SW480 (cell line): ENCODE results near the gene PACSIN2.

Experiments
- DNase-seq: peaks from one replicate; pipeline ENCODE4 v3.0.0-alpha.2; 2016; ENCODE audit warnings: low spot score

PACSIN2 gene

DNA sequence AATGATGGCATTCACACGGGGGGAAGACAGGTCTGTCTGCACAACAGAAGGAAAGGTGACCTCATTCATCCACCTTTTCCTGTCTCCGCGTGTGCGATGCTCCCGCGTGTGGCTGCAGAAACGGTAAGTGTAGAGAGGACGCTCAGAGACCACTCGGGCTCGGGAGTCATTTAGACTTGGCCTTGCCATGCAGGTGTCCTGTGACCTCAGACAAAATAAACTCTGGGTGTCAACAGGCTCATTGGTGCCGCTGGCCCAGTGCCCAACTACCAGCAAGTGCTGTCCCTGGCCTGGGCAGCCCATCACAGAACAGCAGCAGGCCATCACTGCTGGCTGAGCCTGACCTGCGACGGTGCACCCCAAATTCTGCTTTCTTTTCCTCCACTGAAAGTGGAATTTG is 109.7 kb downstream of the PACSIN2 start:
- DNase-seq = no peak

DNA sequence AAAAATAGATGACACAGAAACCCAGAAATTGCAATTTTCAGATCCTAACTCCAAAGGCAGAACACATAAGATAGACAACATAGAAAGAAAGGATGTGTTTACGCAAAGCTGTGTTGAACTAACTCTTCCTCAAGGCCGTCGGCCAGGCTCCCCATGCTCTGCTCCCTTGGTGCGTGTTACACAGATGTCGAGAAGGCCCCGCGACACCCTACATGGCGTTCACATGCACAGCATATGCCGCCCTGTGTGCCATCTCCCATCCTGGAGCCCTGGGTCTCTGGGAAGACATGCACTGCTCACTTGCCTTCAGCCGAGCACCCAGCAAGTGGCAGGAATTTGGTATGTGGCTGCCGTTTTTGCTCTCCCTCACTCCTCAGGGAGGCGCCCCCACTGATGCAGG is 110.9 kb downstream of the PACSIN2 start:
- no peak for DNase-seq

DNA sequence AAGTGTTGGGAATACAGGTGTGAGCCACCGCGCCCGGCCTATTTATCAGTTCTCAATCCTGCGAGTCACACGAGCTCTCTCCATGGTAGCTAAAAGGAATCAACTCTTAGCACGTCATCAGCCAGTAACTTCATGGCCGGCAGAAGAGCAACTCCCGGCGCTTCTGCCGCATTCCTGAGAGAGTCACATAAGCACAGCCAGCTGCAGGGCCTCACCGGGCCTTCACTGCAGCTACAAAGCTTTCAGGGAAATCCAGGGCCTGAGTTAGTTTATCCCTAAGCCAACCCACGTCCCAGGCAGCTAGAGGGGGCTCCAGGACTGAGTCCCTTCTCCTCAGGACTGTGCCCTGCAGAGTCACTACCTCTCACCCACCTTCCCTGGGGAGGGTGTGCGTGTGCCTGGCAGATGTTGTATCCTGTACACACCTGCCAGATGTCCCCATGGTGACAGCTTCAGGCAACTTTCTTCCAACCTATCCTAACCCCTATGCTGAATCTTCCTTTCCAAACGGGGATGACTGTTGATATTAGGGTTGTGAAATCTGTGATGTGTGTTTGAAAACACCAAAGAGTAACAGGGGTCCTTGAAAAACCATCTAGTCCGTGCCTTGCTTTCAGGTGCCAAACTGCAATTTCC is 112.0 kb downstream of the PACSIN2 start:
- DNase-seq = no peak

DNA sequence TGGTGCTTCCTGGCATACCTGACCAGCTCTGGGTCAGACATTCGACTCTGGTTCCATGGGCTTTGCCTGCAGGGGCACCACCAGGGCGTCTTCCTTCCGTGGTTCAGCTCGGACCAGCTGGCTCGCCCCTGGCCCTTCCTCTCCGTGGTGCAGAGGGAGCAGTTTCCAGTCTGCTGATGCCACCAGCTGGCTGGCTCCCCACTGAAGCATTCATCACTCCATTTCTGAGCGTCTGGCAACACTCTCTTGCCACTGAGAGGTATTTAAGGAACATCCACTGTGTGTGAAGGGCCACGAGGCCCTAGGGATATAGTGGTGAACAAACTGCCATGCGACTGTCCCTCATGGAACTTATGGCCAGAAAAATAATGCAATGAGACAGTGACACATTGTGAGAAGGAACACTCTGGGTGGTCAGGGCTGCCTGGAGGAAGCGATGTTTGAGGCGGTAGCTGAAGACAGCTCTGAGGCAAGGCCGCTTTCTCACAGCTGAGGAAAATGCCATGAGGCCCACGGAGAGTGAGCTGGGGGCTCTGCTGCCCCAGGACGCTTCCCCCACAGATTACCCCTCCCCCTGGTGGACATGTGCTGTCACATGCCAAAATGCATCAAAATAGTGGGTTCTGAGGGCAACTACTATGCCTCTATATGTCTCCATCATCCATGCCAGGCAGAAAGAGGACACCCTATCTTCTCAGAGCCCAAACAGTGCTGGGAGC is 113.0 kb downstream of the PACSIN2 start:
- DNase-seq = no peak

DNA sequence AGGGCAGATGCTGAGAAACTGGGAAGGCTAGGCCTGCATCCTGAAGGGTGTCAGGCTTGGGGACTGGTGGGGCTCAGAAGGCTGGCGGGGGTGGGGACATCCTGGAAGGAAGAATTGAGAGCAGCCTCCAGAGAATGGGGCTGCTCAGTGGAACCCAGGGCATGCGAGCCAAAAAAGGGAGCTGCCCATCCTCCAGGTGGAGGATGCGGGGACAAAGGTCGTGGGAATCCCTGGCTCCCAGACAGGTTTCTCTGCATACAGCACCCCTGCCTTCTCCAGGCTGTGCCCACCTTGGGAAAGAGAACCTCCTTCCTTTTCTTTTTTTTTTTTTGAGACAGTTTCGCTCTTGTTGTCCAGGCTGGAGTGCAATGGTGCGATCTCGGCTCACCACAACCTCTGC is 117.0 kb downstream of the PACSIN2 start:
- no peak for DNase-seq

DNA sequence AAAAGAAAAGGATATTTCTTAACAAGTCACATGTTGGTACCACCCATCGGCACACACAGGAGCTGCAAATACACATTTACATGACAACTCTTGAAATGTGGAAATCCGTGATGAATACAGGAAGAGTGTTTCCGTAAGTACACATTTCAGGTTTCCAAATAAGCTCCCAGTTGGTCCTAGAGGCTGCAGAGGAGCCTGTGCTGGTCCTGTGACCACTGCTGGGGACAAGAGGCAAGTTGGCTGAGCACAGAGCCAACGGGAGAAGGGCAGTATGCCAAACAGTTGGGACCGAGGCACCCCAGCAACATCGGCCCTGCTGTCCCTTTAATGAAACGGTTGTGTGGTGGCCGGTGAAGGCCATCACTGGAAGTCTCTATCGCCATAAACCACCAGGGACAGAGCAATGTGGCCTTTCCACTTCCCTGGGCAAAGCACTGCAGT is 119.4 kb downstream of the PACSIN2 start:
- DNase-seq = no peak

DNA sequence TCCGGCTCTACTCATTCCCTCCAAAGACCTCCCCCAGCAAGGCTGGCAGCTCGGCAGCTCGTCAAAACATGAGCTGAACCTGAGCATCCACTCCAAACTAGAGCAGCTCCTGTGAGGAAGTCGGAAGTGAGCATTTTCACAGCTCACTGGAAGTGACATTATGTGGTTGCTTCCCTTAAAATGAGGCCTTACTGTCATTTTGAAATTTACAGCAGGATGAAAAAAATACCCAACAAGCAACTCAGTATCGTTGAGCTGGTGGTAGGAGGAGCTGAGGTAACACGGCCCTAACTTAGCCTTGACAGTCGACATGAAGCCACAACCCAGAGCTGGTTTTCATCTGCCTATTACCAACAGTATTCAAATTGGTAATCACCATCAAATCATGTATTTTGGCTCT is 119.9 kb downstream of the PACSIN2 start:
- DNase-seq = no peak

DNA sequence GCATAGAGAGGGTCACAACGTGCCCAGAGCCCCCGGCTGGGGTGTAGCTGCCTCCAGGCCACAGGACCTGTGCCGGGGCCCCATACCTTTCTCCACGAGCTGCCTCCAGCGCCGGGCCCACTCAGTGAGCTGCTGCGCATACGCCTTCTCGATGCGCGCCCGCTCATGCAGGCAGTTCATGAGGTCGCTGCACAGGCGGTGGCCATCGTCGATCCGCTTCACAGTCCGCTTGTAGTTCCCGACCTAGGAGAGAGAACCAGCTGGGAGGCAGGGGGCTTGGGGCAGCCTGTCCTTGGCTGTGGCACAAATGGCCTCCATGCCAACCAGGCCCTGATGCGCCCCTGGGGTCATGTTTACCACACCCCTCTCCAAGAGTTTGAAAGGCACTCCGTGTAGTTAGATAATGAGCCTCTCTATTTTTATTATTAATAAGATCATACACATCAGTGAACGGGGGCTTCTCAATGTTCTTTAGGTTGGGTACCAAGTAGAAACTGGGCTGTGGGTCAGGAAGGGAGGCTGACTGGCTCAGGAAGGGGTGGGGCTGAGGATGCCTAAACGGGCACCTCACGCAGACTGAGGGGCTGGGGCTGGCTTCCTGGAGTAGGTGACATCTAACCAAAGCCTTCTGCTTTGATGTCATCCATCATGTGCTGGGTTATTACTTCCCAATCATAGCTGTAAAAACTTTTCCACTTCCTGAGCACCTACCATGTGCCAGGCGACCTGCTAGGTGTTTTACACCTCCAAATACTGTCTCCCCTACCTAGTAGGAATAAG is 121.4 kb downstream of the PACSIN2 start:
- no peak for DNase-seq

DNA sequence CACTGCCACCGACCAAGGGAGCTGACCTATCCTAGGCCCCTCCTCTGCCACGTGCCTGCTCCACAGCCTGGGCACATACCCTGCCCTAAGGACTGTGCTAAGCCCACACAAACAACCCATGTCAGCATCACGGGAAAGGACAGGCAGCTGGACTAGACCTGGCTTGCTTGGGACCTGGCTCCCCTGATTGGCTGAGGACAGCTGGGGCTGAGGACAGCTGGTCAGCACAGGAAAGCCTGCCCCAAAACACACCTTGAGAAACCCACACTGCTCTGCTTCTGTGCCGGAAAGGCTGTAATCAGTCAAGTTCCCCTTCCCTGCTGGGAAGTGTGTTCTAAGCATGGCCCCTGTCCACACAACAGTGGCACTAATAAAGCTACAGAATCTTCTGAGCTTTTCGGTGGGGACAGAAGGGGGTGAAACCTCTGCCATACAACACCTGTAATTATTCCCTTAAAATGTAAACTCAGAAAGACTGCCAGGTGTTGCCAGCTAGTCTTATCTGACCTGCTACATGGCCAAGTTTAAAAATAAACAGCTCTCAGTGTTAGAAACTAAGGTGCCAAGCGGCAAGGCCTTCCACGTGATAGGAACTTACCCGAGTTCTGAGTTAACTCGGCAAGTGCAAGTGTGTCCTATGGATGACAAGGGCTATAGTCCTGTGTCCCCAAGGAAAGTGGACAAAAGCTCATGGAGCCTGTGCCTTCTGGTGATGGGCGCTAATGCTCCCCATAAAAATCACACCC is 122.2 kb downstream of the PACSIN2 start:
- no peak for DNase-seq

DNA sequence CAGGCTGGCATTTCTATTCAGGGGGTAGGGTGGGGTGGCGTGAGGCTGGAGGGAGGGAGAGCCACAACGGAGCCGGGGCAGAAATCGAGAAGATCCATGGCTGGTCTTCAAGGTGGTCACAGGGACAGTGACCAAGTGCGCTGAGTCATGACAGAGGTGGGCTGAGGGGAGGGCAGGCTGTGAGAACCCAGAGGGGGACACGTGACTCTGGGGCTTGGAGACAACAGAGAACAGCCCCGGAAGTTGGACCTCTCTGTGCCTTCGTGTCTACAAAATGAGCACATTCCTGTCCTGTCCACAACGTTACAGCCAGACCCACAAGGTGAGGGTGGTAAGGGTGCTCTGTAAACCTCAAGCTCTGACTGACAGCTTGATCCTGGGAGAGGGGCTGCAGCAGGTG is 122.8 kb downstream of the PACSIN2 start:
- no peak for DNase-seq

DNA sequence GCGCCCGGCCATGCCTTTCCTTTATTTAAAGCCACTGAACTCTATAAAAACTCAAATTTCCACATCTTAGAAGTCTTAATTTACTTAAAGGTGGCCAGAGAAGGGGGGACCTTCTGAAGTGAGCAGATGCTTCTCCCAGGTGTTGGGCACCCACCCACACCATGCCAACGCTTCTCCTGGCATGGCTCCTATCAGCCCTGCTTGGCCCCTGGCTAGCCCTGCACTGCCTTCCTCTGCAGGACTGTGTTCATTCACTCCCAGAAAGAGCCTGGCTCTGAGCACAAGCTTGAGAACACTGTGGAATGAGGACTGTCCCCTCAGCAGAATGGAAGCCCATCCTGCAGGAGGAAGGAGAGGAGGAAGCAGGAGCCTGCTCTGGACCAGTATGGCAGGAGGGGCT is 123.3 kb downstream of the PACSIN2 start:
- DNase-seq = no peak

DNA sequence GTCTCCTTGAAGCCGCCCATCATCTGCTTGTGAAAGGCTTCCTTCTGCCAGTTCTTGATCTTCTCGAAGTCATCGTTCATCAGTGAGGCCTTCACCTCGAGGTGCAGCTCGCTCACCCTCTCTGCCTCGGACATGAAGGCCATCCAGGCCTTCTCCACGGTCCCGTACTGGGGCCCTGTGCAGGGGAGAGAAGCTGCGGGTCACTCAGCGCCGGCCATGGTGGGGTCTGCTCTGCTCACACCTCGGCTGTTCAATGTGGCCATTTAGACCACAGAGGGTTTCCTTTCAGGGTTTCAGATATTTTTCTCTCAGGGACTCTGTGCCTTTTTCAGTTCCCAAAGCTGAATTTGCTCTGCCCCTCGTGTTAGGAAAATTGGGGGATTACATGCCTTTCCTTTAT is 123.9 kb downstream of the PACSIN2 start:
- DNase-seq = no peak

DNA sequence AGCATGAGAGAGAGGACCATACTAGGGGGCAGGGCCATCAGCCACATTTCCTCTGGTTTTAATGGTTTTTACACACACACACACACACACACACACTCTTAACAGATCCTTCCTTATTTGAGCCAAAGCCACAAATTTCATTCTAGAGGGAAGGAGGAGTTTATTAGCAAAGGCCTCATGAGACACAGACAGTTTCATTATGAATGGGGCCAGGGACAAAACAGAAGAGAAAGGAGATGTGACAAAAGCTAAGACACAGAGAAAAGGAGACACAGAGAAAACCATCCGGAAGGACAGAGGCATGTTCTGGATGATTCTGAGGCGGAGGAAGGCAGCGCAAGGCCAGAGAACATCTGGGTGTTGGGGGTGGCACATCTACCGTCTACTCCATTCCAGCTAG is 125.6 kb downstream of the PACSIN2 start:
- DNase-seq = no peak

DNA sequence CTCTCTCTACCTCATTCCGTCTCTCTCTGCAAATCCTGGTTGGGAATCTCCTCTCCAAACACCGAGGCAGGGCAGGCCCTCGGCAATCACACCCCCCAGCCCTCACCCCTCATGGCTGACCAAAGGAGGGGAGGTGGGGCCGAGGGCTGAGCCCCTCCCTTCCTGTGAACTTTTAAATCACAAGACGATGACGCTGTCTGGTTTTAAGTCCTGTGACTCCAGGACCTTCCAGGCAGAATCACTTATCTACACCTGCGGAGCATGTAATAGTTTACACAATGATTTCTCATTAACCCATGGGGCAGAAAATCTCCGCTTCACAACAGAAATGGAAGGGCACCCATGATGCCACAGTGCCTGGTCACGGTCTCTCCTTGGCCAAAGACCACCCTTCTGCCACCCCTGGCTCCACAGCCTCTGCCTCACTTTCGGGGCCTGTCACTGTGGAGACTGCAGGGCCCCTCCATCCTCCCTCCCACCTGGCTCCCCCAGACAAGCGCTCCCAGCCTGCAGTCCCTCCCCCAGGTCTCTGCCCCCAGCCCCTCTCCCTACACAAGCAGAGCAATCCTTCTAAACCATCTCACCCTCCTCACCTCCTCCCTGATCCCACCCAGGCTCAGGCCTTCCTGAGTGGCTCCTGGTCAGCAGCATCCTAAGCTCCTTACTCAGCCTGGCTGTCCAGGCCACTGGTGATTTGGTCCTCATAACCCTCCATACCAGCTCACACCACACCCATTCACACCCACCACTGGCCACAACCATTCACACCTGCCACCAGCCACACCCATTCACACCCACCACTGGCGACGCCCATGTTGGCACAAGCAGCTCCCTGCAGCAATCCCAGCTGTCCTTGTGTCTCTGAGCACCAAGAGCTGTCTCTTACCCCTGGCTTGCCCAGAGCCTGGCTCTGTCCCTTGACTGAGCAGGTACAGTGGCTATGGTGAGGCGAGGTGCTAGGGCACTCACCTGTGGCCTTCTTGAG is 127.1 kb downstream of the PACSIN2 start:
- peak; percentile 70 for DNase-seq

DNA sequence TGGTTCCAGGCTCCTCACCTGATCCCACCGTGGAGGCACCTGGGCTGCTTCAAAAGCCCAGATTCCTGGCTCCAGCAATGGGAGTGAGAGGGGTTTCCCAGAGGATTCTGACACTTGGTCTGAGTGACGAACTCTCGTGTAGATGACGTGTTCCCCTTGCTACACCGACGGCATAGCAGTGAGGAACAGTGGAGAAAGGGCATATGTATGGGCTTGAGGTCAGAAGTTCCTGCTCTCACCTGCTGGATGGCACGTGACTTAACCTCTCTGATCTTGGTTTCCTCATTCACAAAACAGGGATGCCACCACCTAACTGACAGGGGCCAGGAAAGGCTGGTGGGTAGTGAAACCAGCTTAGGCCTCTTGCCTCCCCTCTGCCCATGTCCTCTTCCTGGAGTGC is 127.8 kb downstream of the PACSIN2 start:
- DNase-seq = no peak

DNA sequence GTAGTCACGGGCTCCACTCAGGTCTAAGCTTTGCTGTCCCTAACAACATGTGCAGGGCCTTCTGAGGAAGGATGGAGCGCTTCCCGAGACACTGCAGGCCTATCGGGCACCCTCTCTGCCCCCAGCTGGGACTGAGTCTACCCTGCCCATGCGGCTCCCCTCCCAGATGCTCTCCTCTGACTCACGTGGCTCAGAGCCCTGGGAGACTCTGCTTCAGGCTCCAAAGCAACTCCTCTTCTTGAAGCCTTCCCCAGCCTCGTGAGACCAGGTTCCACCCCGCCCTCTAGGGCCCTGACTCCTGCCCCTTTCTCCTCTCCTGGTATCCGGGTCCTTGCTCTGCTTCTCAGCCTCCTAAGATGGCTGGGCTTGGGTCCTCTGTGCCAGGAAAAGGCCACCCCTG is 129.5 kb downstream of the PACSIN2 start:
- no peak for DNase-seq

DNA sequence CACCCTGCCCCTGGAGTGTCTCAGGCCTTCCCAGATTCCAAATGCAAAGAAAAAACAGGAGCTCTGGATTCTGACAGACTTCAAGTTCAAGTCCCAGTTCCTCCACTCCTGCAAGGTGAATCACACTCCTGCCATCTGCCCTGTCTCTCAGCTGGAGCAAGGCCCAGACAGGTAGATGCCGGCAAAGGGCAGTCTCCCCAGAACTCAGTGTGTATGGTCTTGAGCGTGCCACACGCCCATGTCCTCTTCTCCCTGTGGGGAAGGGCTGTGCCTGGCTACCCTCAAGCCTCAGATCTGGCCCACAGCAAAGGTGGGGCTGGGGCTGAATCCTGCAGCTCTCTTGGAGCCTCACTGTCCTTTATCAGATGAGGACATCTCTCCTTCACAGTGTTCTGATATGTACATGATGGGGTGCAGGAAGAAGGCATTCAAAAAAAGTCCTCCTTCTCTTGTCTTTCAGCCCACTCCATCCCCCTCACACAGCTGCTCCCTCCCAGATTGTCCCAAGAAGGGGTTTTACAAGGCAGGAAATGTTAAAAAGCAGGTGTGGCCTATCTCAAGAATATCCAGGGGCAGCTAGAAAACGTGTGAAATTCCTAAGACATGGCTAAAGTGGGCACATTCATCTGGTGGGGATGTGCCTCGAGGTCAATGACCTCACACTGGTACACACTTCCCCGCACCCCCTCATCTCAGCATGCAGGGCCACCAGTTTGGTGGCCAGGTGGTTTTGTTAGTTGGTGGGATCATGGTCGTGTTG is 130.2 kb downstream of the PACSIN2 start:
- DNase-seq = no peak

DNA sequence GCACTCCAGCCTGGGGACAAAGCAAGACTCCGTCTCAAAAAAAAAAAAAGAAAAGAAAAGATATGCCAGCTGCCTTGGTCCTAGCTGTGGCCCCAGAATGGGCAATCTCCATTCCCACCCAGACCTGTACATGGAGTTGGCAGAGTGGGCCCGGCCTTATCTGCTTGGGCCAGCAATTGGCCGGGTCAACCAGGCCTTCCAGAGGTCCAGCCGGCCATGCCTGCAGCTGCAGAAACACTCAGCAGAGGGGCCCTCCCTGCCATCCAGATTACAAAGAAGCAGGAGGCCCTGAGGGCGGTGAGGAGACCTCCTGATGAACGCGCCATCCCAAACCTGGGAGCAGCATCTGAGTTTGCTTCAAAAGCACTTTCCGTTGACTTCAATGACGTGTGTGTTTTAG is 131.0 kb downstream of the PACSIN2 start:
- DNase-seq = no peak

DNA sequence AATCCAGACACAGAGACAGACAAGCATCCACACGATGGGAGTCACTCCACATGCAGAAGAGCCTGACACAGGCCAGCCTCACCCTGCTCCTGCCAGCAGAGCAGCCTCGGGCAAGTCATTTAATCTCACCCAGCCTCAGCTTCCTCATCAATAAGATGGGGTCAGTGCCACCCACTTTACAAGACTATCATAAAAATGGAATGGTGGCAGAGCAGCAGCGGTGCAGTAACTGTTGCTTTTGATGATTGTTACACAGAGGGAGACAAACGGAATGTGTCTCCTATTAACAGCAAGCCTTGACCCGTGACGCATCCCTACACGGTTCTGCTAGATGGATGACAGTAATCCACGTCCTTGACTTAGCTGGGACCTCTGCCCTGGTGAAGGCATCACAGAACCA is 131.8 kb downstream of the PACSIN2 start:
- DNase-seq = no peak

DNA sequence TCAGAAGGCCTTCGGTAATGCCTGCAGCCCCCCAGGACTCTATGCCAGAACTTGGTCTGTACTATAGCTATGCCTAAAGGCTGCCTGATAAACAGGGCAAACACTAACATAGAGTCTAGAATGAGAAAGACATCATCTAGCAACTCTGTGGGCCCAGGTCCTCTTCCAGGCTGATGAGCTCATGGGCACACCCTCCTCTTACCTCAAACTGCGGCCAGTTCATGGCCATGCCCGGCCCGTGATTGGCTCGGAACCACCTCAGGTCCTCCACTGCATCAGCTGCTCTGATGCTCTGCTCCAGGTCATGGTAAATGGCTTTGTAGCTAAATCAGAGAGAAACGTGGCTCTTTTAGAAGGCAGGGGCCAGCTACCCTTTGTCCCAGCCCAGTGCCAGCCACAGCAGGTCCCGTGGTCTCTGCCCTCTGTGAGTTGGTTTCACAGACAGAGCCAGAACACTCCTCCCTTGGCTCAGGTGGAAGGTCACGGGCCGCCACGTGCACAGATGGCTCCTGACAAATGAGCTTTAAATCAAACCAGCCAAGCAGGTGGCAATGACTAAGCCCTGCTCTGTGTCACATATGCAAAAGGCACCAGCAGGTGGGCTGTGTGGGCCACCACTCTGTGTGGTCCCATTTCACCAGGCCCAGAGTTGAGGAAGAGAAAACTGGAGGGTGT is 132.8 kb downstream of the PACSIN2 start:
- no peak for DNase-seq
